ENCODE data around the gene ZNF296. TPM values are rescaled to one million over a fixed set of nuclear protein-coding genes. Genes with fewer than 3 reads are reported as not detected.

Gene ZNF296
- total and polyA plus RNA-seq, 2 donors from 2014 or later: 1.2 to 2.1 TPM

DNA sequence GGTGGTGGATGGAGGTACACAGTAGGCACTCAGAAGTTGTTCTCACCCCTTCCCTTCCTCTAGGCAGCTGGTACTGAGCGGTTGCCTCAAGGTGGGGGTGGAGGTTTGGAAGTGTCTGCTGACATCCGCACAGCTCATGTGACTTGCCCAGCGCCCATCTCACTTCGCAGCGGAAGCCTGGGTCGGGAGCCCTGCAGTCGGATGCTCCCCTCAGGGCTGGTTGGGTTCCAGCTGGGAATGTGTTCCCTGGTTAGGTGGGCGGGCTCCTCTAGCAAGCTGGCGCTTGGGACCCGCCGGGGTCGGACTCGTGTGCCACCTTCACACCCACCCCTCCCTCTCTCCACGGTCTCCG lies 26.9 kb upstream of the ZNF296 start:
- no peaks in the 10 kb centered on the region for H3K9me3 ChIP-seq (ENCODE audit: control insufficient read depth in 2 of 3, insufficient read depth in 1 of 3, low read length in 3 of 3)
- no peaks in the 10 kb centered on the region for H3K36me3 ChIP-seq (ENCODE audit: control insufficient read depth in 2 of 3, insufficient read depth in 3 of 3, low read length in 3 of 3)
- peak overlapping the region in 2 of 3 donors; percentile 18 to 47 for H3K4me3 ChIP-seq (ENCODE audit: low read length in 3 of 3)
- DNase-seq (peak in 4 of 5 donors; percentile 67 to 73 (median 71)), FAIRE-seq (no peak)
- H3K27ac ChIP-seq (ENCODE audit: low read depth in 2 of 2, low read length in 2 of 2): peak overlapping the region; percentile 43 to 59
- no peaks in the 10 kb centered on the region for H3K27me3 ChIP-seq (ENCODE audit: control insufficient read depth, insufficient read depth, low read length)
- peaks cover 3 to 65% (median 65%) of the 10 kb centered on the region in 3 donors for H3K4me1 ChIP-seq (ENCODE audit: control insufficient read depth in 2 of 3, insufficient read depth in 2 of 3, low read depth in 1 of 3, low read length in 3 of 3)
- intact Hi-C loops (cut with DNase I): no loop called here
- peak overlapping the region in 1 of 3 donors; percentile 22 for H3K9ac ChIP-seq (ENCODE audit: low read length in 3 of 3)
- TF ChIP-seq, protein P1, sequence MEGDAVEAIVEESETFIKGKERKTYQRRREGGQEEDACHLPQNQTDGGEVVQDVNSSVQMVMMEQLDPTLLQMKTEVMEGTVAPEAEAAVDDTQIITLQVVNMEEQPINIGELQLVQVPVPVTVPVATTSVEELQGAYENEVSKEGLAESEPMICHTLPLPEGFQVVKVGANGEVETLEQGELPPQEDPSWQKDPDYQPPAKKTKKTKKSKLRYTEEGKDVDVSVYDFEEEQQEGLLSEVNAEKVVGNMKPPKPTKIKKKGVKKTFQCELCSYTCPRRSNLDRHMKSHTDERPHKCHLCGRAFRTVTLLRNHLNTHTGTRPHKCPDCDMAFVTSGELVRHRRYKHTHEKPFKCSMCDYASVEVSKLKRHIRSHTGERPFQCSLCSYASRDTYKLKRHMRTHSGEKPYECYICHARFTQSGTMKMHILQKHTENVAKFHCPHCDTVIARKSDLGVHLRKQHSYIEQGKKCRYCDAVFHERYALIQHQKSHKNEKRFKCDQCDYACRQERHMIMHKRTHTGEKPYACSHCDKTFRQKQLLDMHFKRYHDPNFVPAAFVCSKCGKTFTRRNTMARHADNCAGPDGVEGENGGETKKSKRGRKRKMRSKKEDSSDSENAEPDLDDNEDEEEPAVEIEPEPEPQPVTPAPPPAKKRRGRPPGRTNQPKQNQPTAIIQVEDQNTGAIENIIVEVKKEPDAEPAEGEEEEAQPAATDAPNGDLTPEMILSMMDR (IDR thresholded peaks at IDR 0.05; ENCODE audit: borderline replicate concordance, extremely low read depth, insufficient read depth): no peak

DNA sequence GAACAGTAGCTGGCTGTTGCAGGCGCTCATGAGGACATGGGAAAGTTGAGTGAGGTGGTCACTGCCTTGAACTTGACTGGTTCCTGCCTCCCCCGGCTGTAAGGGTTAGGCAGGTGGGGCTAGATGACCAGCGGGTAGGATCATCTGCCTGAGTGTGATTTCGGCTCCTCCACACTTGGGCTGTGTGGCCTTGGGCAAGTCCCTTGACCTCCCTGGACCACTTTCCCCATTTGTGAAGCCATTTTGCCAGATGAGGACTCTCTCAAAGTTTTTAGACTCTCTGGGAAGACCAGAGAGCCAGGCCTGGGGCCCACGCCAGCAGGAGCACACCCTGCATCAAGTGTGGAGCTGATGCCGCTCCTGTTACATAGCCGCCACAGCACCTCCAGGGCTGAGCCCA lies 26.2 kb upstream of the ZNF296 start:
- no peaks in the 10 kb centered on the region for H3K9me3 ChIP-seq (ENCODE audit: control insufficient read depth in 2 of 3, insufficient read depth in 1 of 3, low read length in 3 of 3)
- H3K27ac ChIP-seq (ENCODE audit: low read depth in 2 of 2, low read length in 2 of 2): peak overlapping the region; percentile 1 to 43
- FAIRE-seq (no peak), DNase-seq (no peak)
- H3K4me1 ChIP-seq (ENCODE audit: control insufficient read depth in 2 of 3, insufficient read depth in 2 of 3, low read depth in 1 of 3, low read length in 3 of 3): peaks cover 3 to 72% (median 72%) of the 10 kb centered on the region in 3 donors
- H3K36me3 ChIP-seq (ENCODE audit: control insufficient read depth in 2 of 3, insufficient read depth in 3 of 3, low read length in 3 of 3): no peaks in the 10 kb centered on the region
- no peak overlapping the region for H3K4me3 ChIP-seq (ENCODE audit: low read length in 3 of 3)
- H3K27me3 ChIP-seq (ENCODE audit: control insufficient read depth, insufficient read depth, low read length): no peaks in the 10 kb centered on the region
- TF ChIP-seq, protein P1 (IDR thresholded peaks at IDR 0.05; ENCODE audit: borderline replicate concordance, extremely low read depth, insufficient read depth): no peak
- intact Hi-C loops (cut with DNase I): no loop called here
- H3K9ac ChIP-seq (ENCODE audit: low read length in 3 of 3): peak overlapping the region in 1 of 3 donors; percentile 22

DNA sequence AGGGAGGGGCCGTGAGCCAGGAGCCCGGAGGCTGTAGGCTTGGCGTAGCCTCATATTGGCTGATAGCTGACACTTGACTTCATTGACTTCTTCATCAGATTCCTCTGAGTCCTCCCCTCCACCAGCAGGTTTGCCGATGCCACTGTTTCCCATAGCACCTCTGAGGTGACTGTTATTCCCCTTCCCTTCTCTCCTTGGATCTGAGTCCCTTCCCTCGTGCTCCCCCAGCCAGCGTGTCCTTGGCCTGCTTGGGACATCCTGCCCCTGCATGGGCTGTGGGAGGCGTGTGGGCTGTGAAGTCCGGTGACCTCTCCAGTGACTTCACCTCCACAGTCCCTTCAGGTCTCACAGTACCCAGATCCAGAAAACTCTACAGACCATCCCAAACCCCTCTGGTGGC lies 25.5 kb upstream of the ZNF296 start:
- Histone ChIP-seq H3K9me3 (ENCODE audit: control insufficient read depth in 2 of 3, insufficient read depth in 1 of 3, low read length in 3 of 3) (no peaks in the 10 kb centered on the region), H3K9ac (ENCODE audit: low read length in 3 of 3) (peak overlapping the region in 1 of 3 donors; percentile 67), H3K27ac (ENCODE audit: low read depth in 2 of 2, low read length in 2 of 2) (peak overlapping the region; percentile 77 to 79), H3K27me3 (ENCODE audit: control insufficient read depth, insufficient read depth, low read length) (no peaks in the 10 kb centered on the region), H3K4me3 (ENCODE audit: low read length in 3 of 3) (peak overlapping the region in 1 of 3 donors; percentile 25), H3K36me3 (ENCODE audit: control insufficient read depth in 2 of 3, insufficient read depth in 3 of 3, low read length in 3 of 3) (no peaks in the 10 kb centered on the region), H3K4me1 (ENCODE audit: control insufficient read depth in 2 of 3, insufficient read depth in 2 of 3, low read depth in 1 of 3, low read length in 3 of 3) (peaks cover 3 to 78% (median 72%) of the 10 kb centered on the region in 3 donors)
- FAIRE-seq (no peak), DNase-seq (no peak)
- intact Hi-C loops (cut with DNase I): no loop called here
- TF ChIP-seq, protein P1 (IDR thresholded peaks at IDR 0.05; ENCODE audit: borderline replicate concordance, extremely low read depth, insufficient read depth): no peak

DNA sequence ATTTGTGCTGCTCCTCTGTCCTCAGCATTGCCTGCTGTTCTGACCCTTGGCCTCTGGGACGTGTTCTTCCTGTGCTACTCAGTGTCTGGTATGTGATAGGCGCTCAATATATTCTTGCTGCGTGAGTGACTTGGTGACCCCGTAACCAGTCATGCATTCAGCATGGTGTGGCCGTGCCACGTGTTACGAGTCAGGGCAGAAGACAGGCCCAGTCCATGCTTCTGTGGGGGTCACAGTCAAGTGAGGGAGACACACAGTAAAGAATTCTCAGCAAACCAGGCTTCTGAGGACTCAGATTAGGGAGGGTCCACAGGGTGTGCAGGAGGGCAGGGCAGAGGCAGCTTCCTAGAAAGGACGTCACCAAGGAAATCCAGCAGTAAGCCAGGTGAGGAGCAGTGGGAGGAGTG lies 24.6 kb upstream of the ZNF296 start:
- Histone ChIP-seq H3K9ac (ENCODE audit: low read length in 3 of 3) (peak overlapping the region in 2 of 3 donors; percentile 27 to 67), H3K4me1 (ENCODE audit: control insufficient read depth in 2 of 3, insufficient read depth in 2 of 3, low read depth in 1 of 3, low read length in 3 of 3) (peaks cover 3 to 80% (median 78%) of the 10 kb centered on the region in 3 donors), H3K27me3 (ENCODE audit: control insufficient read depth, insufficient read depth, low read length) (no peaks in the 10 kb centered on the region), H3K27ac (ENCODE audit: low read depth in 2 of 2, low read length in 2 of 2) (peak overlapping the region; percentile 43 to 77), H3K4me3 (ENCODE audit: low read length in 3 of 3) (no peak overlapping the region), H3K9me3 (ENCODE audit: control insufficient read depth in 2 of 3, insufficient read depth in 1 of 3, low read length in 3 of 3) (no peaks in the 10 kb centered on the region), H3K36me3 (ENCODE audit: control insufficient read depth in 2 of 3, insufficient read depth in 3 of 3, low read length in 3 of 3) (no peaks in the 10 kb centered on the region)
- DNase-seq: peak in 4 of 5 donors; percentile 46 to 80 (median 70)
- no peak for FAIRE-seq
- TF ChIP-seq, protein P1 (IDR thresholded peaks at IDR 0.05; ENCODE audit: borderline replicate concordance, extremely low read depth, insufficient read depth): no peak
- intact Hi-C loops (cut with DNase I): no loop called here

Measured in kidney (tissue), 14 donors.